H1 (cell line): ENCODE measurements around the gene TKFC. TPM values are rescaled to one million over a fixed set of nuclear protein-coding genes. Genes with fewer than 3 reads are reported as not detected.

Source experiments
- CTCF ChIA-PET: fragments of 300-600 bp; sonication (Branson Sonifier 250); formaldehyde crosslinking; loops from one replicate; lab custom pipeline; 2021; ENCODE audit not compliant: partially characterized antibody; lab: Charles Lee
- POLR2A ChIA-PET: fragments of 300-600 bp; sonication (Branson Sonifier 250); formaldehyde crosslinking; loops from one replicate; lab custom pipeline; 2021; ENCODE audit warnings: inconsistent platforms; ENCODE audit not compliant: partially characterized antibody; lab: Charles Lee
- DNase-seq, 2 experiments: peaks; one replicate each; pipeline versions ENCODE4 v3.0.0 to v3.0.0-alpha.2; 2010 to 2022; ENCODE audit warnings: low spot score in 2 of 2, low read depth in 1 of 2, mixed read lengths in 1 of 2
- FAIRE-seq: peaks from 2 replicates; lab custom pipeline; 2011; peaks lifted over from hg19 to GRCh38; lab: Jason Lieb, UNC
- H2AFZ ChIP-seq: 2 replicates; pipeline ENCODE4 v1.8.1; 2012; ENCODE audit warnings: low read length, inconsistent platforms
- H2AK5ac ChIP-seq: 2 replicates; pipeline ENCODE4 v1.6.1; 2013; ENCODE audit warnings: low read depth, low read length
- H2BK120ac ChIP-seq: replicated peaks from 2 replicates; pipeline ENCODE3; 2013; ENCODE audit warnings: low read depth, low read length, inconsistent platforms
- H2BK12ac ChIP-seq: 2 replicates; pipeline ENCODE4 v1.6.1; 2013; ENCODE audit warnings: low read depth, low read length
- H2BK15ac ChIP-seq: 2 replicates; pipeline ENCODE4 v1.6.1; 2013; ENCODE audit warnings: low read length
- H2BK20ac ChIP-seq: 2 replicates; pipeline ENCODE4 v1.6.1; 2013; ENCODE audit warnings: low read length
- H2BK5ac ChIP-seq: 2 replicates; pipeline ENCODE4 v1.6.1; 2013; ENCODE audit warnings: low read depth, low read length
- H3K14ac ChIP-seq: 2 replicates; pipeline ENCODE4 v1.6.1; 2013; ENCODE audit warnings: inconsistent platforms; ENCODE audit not compliant: insufficient read length
- H3K18ac ChIP-seq: 2 replicates; pipeline ENCODE4 v1.6.1; 2013; ENCODE audit warnings: low read length; ENCODE audit errors: extremely low read depth
- H3K23ac ChIP-seq: 2 replicates; pipeline ENCODE4 v1.6.1; 2013; ENCODE audit warnings: inconsistent platforms; ENCODE audit not compliant: insufficient read length
- H3K23me2 ChIP-seq: 2 replicates; pipeline ENCODE4 v1.6.1; 2013; ENCODE audit warnings: low read depth, low read length
- H3K27ac ChIP-seq: 2 replicates; pipeline ENCODE4 v1.6.1; 2011; ENCODE audit warnings: low read depth, low read length, inconsistent platforms
- H3K27me3 ChIP-seq, 4 experiments: replicated peaks in 1 of 4; 1 replicate in 1 of 4; 2 replicates in 3 of 4; pipeline versions ENCODE4 v1.6.1 to v1.8.1; 2011 to 2013; ENCODE audit warnings: low read length in 3 of 4, mild to moderate bottlenecking in 3 of 4, inconsistent platforms in 2 of 4, mixed read lengths in 2 of 4, moderate library complexity in 1 of 4; ENCODE audit not compliant: control insufficient read depth in 3 of 4, insufficient read depth in 3 of 4; ENCODE audit errors: extremely low read depth in 1 of 4
- H3K36me3 ChIP-seq, 4 experiments: 2 replicates each; pipeline versions ENCODE4 v1.6.1 to v1.8.1; 2011 to 2013; ENCODE audit warnings: mild to moderate bottlenecking in 4 of 4, low read length in 3 of 4, moderate library complexity in 2 of 4, control low read depth in 1 of 4, inconsistent platforms in 1 of 4; ENCODE audit not compliant: insufficient read depth in 4 of 4, control insufficient read depth in 2 of 4
- H3K4ac ChIP-seq: replicated peaks from 2 replicates; pipeline ENCODE3; 2013; ENCODE audit warnings: low read length, low read depth, mixed read lengths, inconsistent platforms; ENCODE audit not compliant: insufficient read length
- H3K4me1 ChIP-seq, 4 experiments: replicated peaks in 1 of 4; 1 replicate in 1 of 4; 2 replicates in 3 of 4; pipeline versions ENCODE4 v1.6.1 to v1.8.1; 2011 to 2013; ENCODE audit warnings: low read length in 3 of 4, inconsistent platforms in 2 of 4, mixed read lengths in 1 of 4; ENCODE audit not compliant: insufficient read depth in 4 of 4, control insufficient read depth in 3 of 4
- H3K4me2 ChIP-seq, 2 experiments: 2 replicates each; pipeline versions ENCODE4 v1.6.1 to v1.8.1; 2011 to 2013; ENCODE audit warnings: low read depth in 2 of 2, low read length in 2 of 2, control low read depth in 1 of 2, inconsistent platforms in 1 of 2, mild to moderate bottlenecking in 1 of 2; ENCODE audit not compliant: insufficient read depth in 1 of 2
- H3K4me3 ChIP-seq, 4 experiments: fragments of 200-600, 300-600 bp in 1 of 4; sonication (generic), shearing (Covaris generic), sonication (Bioruptor Twin) in 1 of 4; 2 replicates each; pipeline versions ENCODE4 v1.5.1 to v1.8.1; 2011 to 2016; ENCODE audit warnings: low read length in 4 of 4, low read depth in 3 of 4, control low read depth in 2 of 4, inconsistent platforms in 2 of 4, mild to moderate bottlenecking in 2 of 4, mixed read lengths in 1 of 4, moderate library complexity in 1 of 4; ENCODE audit not compliant: insufficient read depth in 2 of 4; ENCODE audit errors: extremely low read depth in 1 of 4
- H3K56ac ChIP-seq: replicated peaks from 2 replicates; pipeline ENCODE3; 2013; ENCODE audit warnings: low read depth, mild to moderate bottlenecking, mixed read lengths, low read length, inconsistent platforms; ENCODE audit not compliant: insufficient read length
- H3K79me1 ChIP-seq: 2 replicates; pipeline ENCODE4 v1.6.1; 2013; ENCODE audit warnings: low read depth, low read length, control low read depth
- H3K79me2 ChIP-seq, 2 experiments: 2 replicates each; pipeline versions ENCODE4 v1.6.1 to v1.8.1; 2012 to 2013; ENCODE audit warnings: low read length in 2 of 2, mild to moderate bottlenecking in 2 of 2, inconsistent platforms in 1 of 2; ENCODE audit not compliant: insufficient read depth in 2 of 2, control insufficient read depth in 1 of 2
- H3K9ac ChIP-seq, 4 experiments: replicated peaks in 1 of 4; 1 replicate in 1 of 4; 2 replicates in 3 of 4; pipeline versions ENCODE4 v1.6.1 to v1.8.1; 2011 to 2013; ENCODE audit warnings: low read depth in 3 of 4, low read length in 3 of 4, control low read depth in 2 of 4, mild to moderate bottlenecking in 2 of 4, moderate library complexity in 2 of 4, inconsistent platforms in 1 of 4; ENCODE audit errors: extremely low read depth in 1 of 4
- H3K9me3 ChIP-seq, 2 experiments: 2 replicates each; pipeline versions ENCODE4 v1.6.1 to v1.8.1; 2012 to 2013; ENCODE audit warnings: mild to moderate bottlenecking in 2 of 2, moderate library complexity in 2 of 2, control low read depth in 1 of 2, inconsistent platforms in 1 of 2, low read depth in 1 of 2, low read length in 1 of 2, mixed read lengths in 1 of 2; ENCODE audit not compliant: insufficient read depth in 2 of 2
- H4K20me1 ChIP-seq, 2 experiments: replicated peaks in 1 of 2; 2 replicates each; pipeline versions ENCODE3 to v1.8.1; 2011 to 2013; ENCODE audit warnings: inconsistent platforms in 2 of 2, low read length in 2 of 2, mild to moderate bottlenecking in 1 of 2; ENCODE audit not compliant: insufficient read depth in 2 of 2, control insufficient read depth in 1 of 2
- H4K5ac ChIP-seq: 2 replicates; pipeline ENCODE4 v1.6.1; 2013; ENCODE audit warnings: low read length, low read depth, mixed read lengths, inconsistent platforms; ENCODE audit not compliant: insufficient read length
- H4K8ac ChIP-seq: 2 replicates; pipeline ENCODE4 v1.8.0; 2013; ENCODE audit warnings: mild to moderate bottlenecking, moderate library complexity, low read length, inconsistent platforms; ENCODE audit not compliant: insufficient read depth; ENCODE audit errors: extremely low read depth
- H4K91ac ChIP-seq: replicated peaks from 2 replicates; pipeline ENCODE3; 2013; ENCODE audit warnings: low read length, mixed read lengths, inconsistent platforms; ENCODE audit not compliant: insufficient read length
- CTBP2 ChIP-seq: IDR thresholded peaks from 2 replicates; pipeline ENCODE4 v1.7.0; 2011; ENCODE audit warnings: borderline replicate concordance, mild to moderate bottlenecking, moderate library complexity, mixed read lengths, low read length; ENCODE audit not compliant: insufficient read depth, insufficient read length
- CTCF ChIP-seq, 3 experiments: IDR thresholded peaks; 1 replicate in 2 of 3; 2 replicates in 1 of 3; pipeline versions ENCODE4 v1.5.1 to v1.6.1; 2011; ENCODE audit warnings: low read length in 3 of 3, mild to moderate bottlenecking in 3 of 3, inconsistent platforms in 2 of 3, low read depth in 1 of 3, moderate library complexity in 1 of 3; ENCODE audit not compliant: insufficient read depth in 1 of 3; ENCODE audit errors: control extremely low read depth in 1 of 3
- JUN ChIP-seq: IDR thresholded peaks from 2 replicates; pipeline ENCODE4 v1.6.1; 2011; ENCODE audit warnings: low read depth, mild to moderate bottlenecking, improper control_type of control experiment, low read length
- SP1 ChIP-seq: IDR thresholded peaks from 2 replicates; pipeline ENCODE4 v1.6.1; 2011; ENCODE audit warnings: low read depth, low read length
- ZNF274 ChIP-seq: IDR thresholded peaks from 2 replicates; pipeline ENCODE4 v1.7.0; 2012; ENCODE audit warnings: low read length, borderline replicate concordance; ENCODE audit errors: extremely low read depth
- WGBS, 2 experiments: shearing (Covaris generic) in 1 of 2; methylation state at CpG; one replicate each; pipeline versions ENCODE4 v1.1.6 to v1.1.7; 2013 to 2015; ENCODE audit warnings: low lambda C conversion rate in 2 of 2, mixed read lengths in 2 of 2, inconsistent platforms in 1 of 2, low coverage in 1 of 2, missing lambda C conversion rate in 1 of 2; ENCODE audit not compliant: insufficient replicate concordance in 2 of 2, insufficient coverage in 1 of 2, insufficient read length in 1 of 2; ENCODE audit errors: extremely low coverage in 1 of 2, missing lambda C conversion rate in 1 of 2; 5-methylcytosine and 5-hydroxymethylcytosine counted together
- polyA plus RNA-seq, 7 experiments: library from polyadenylated mRNA; depleted of rRNA in 3 of 7; stranded (reverse) in 5 of 7; unstranded in 2 of 7; fragments of >200 nt in 5 of 7; fragments of 200-250 nt in 2 of 7; gene quantifications; 1 replicate in 5 of 7; 2 replicates in 1 of 7; 4 replicates in 1 of 7; pipeline versions ENCODE4 v1.2.1 to v1.2.3, GENCODE V29; 2011 to 2013; ENCODE audit warnings: missing spikeins in 2 of 7, mixed read lengths in 2 of 7
- total RNA-seq: library from RNA; stranded (reverse); fragmentation: NEBNext Ultra II Directional; extraction: Animal tissue kit (Norgen Biotek cat#: 25700); gene quantifications from 2 replicates; pipeline ENCODE4 v1.2.1, GENCODE V29; 2021

Gene TKFC
- total and polyA plus RNA-seq, 2 of the 8 experiments (the other 6 are each of a cell fraction or from before 2014, with no cell fraction given): 53.5 to 55.0 TPM

GRCh38 chr11:61350336-61350735 is 17.3 kb downstream of the TKFC start:
- Histone ChIP-seq H3K9me3 (no peaks in the 10 kb centered on the region), H4K91ac (no peak overlapping the region), H3K36me3 (peaks cover 0 to 13% (median 8%) of the 10 kb centered on the region in 4 experiments; a peak in 6 of 8 replicates), H3K18ac (no peak overlapping the region), H3K9ac (no peak overlapping the region), H3K23ac (no peak overlapping the region), H3K23me2 (no peaks in the 10 kb centered on the region), H2AFZ (no peak overlapping the region), H3K4me2 (no peak overlapping the region), H3K4ac (no peak overlapping the region), H2AK5ac (no peak overlapping the region), H2BK5ac (no peak overlapping the region), H2BK120ac (no peak overlapping the region), H2BK15ac (no peak overlapping the region), H4K8ac (no peak overlapping the region), H3K56ac (no peak overlapping the region), H2BK12ac (no peak overlapping the region), H4K5ac (no peak overlapping the region), H3K4me3 (no peak overlapping the region), H3K4me1 (no peaks in the 10 kb centered on the region), H3K79me1 (no peaks in the 10 kb centered on the region; the same call in 1 of the 2 replicates), H3K27ac (no peak overlapping the region), H3K14ac (no peak overlapping the region), H2BK20ac (no peak overlapping the region), H3K27me3 (no peaks in the 10 kb centered on the region), H4K20me1 (peaks cover 0 to 8% of the 10 kb centered on the region in 2 experiments), H3K79me2 (no peaks in the 10 kb centered on the region)
- ChIA-PET CTCF (interaction anchor here (1.5 to 7.1 kb wide), 3 partner anchors 14 to 35 kb away, joined by 3 to 80 read pairs (median 55); no protein-coding TSS in a partner anchor), POLR2A (interaction anchor here (0.7 to 39.7 kb wide), 4 partner anchors 14 to 1133 kb away, joined by 3 to 1106 read pairs (median 32); partner anchors contain the start of genes CYB561A3, DDB1, TKFC and TMEM138)
- WGBS, 2 experiments: 88% methylated on average over 1 of the region's 1 CpG; no CpG with 5 or more reads in 1 of the 2 experiments
- FAIRE-seq: no peak
- TF ChIP-seq SP1 (no peak), ZNF274 (no peak), CTCF (IDR thresholded peaks at IDR 0.05; ENCODE audit: control extremely low read depth in 1 of 3, insufficient read depth in 1 of 3, low read depth in 1 of 3, low read length in 3 of 3) (no peak), JUN (no peak), CTBP2 (no peak)
- DNase-seq: no peak
